Liver (tissue), 3 donors: ENCODE measurements around the gene ARL6.

Source experiments
- ATF3 ChIP-seq: IDR thresholded peaks from 2 replicates; pipeline ENCODE4 v1.6.1; 2016; ENCODE audit warnings: antibody characterized with exemption
- CTCF ChIP-seq: fragments of 150-350 bp; IDR thresholded peaks from 2 replicates; pipeline ENCODE4 v1.5.1; 2017; ENCODE audit warnings: improper control_type of control experiment, low read depth, low read length; ENCODE audit not compliant: missing input control
- EGR1 ChIP-seq, 2 donors: IDR thresholded peaks; 2 replicates each; pipeline ENCODE4 v1.6.1; 2016 to 2018; ENCODE audit warnings: antibody characterized with exemption in 2 of 2, low read depth in 2 of 2
- FOXA1 ChIP-seq: IDR thresholded peaks from 2 replicates; pipeline ENCODE4 v1.6.1; 2016; ENCODE audit warnings: antibody characterized with exemption
- GABPA ChIP-seq, 2 donors: IDR thresholded peaks in 1 of 2; conservative IDR thresholded peaks in 1 of 2; 2 replicates each; pipeline ENCODE4 v1.6.1; 2016; ENCODE audit warnings: antibody characterized with exemption in 2 of 2, mild to moderate bottlenecking in 1 of 2, moderate library complexity in 1 of 2
- HNF4A ChIP-seq, 2 donors: conservative IDR thresholded peaks; 2 replicates each; pipeline ENCODE4 v1.6.1; 2016; ENCODE audit warnings: antibody characterized with exemption in 2 of 2, mild to moderate bottlenecking in 2 of 2
- JUND ChIP-seq, 2 donors: IDR thresholded peaks; 2 replicates each; pipeline ENCODE4 v1.6.1; 2016; ENCODE audit warnings: antibody characterized with exemption in 2 of 2
- RAD21 ChIP-seq, 2 donors: IDR thresholded peaks; 2 replicates each; pipeline ENCODE4 v1.6.1; 2016; ENCODE audit warnings: antibody characterized with exemption in 2 of 2, mild to moderate bottlenecking in 2 of 2
- REST ChIP-seq: IDR thresholded peaks from 2 replicates; pipeline ENCODE4 v1.6.1; 2016; ENCODE audit warnings: antibody characterized with exemption, mild to moderate bottlenecking
- SP1 ChIP-seq: IDR thresholded peaks from 2 replicates; pipeline ENCODE4 v1.6.1; 2018; ENCODE audit warnings: antibody characterized with exemption, mild to moderate bottlenecking
- TAF1 ChIP-seq: conservative IDR thresholded peaks from 2 replicates; pipeline ENCODE4 v1.6.1; 2016; ENCODE audit warnings: antibody characterized with exemption, mild to moderate bottlenecking
- YY1 ChIP-seq: IDR thresholded peaks from 2 replicates; pipeline ENCODE4 v1.6.1; 2016; ENCODE audit warnings: antibody characterized with exemption, mild to moderate bottlenecking
- ZBTB33 ChIP-seq: IDR thresholded peaks from 2 replicates; pipeline ENCODE4 v1.6.1; 2016; ENCODE audit warnings: antibody characterized with exemption
- donor health status: healthy.
- donor health status: healthy.

- TF ChIP-seq CTCF (no peak), HNF4A (conservative IDR thresholded peaks at IDR 0.05) (no peak), JUND (IDR thresholded peaks at IDR 0.05) (no peak), REST (no peak), TAF1 (no peak), ATF3 (no peak), ZBTB33 (no peak), RAD21 (IDR thresholded peaks at IDR 0.05) (no peak), YY1 (peak; percentile 70), SP1 (no peak), GABPA (IDR thresholded peaks at IDR 0.05 in 1 of 2, conservative IDR thresholded peaks at IDR 0.05 in 1 of 2) (no peak), FOXA1 (no peak), EGR1 (IDR thresholded peaks at IDR 0.05; ENCODE audit: low read depth in 2 of 2) (no peak)
Observed at GRCh38 chr3:97822359-97822775, 57.8 kb downstream of the ARL6 start.
